BJ (cell line): ENCODE data around the gene BCKDHA. TPM values are rescaled to one million over a fixed set of nuclear protein-coding genes. Genes with fewer than 3 reads are reported as not detected.
A peak's percentile ranks its signal among the peaks of the same experiment; 100 is the strongest.
"Not testable (repeated sequence)": the region's sequence is repeated elsewhere in the genome, so short reads cannot be mapped to it uniquely, and the experiment has no call there.

Experiments used
- CTCF ChIA-PET: fragments of 350-600 bp; formaldehyde crosslinking; extraction: SDS; loops from one replicate; lab custom pipeline; 2021; ENCODE audit warnings: antibody characterized with exemption, inconsistent platforms; lab: Yijun Ruan, JAX
- POLR2A ChIA-PET: fragments of 300-600 bp; sonication (Branson Sonifier 250); formaldehyde crosslinking; extraction: SDS; loops from one replicate; lab custom pipeline; 2021; ENCODE audit warnings: antibody characterized with exemption; lab: Charles Lee
- DNase-seq: peaks from one replicate; pipeline ENCODE4 v3.0.0-alpha.2; 2011; ENCODE audit warnings: low read depth
- H3K27me3 ChIP-seq: 2 replicates; pipeline ENCODE4 v1.6.0; 2011; ENCODE audit warnings: low read length; ENCODE audit not compliant: control insufficient read depth, insufficient read depth
- H3K36me3 ChIP-seq: 2 replicates; pipeline ENCODE4 v1.5.1; 2011; ENCODE audit warnings: low read length; ENCODE audit not compliant: control insufficient read depth, insufficient read depth
- H3K4me3 ChIP-seq: 2 replicates; pipeline ENCODE4 v1.5.1; 2011; ENCODE audit warnings: low read depth, mild to moderate bottlenecking, control low read depth, low read length
- polyA plus RNA-seq: library from polyadenylated mRNA; depleted of rRNA; stranded (reverse); fragments of >200 nt; gene quantifications from 2 replicates; pipeline ENCODE4 v1.2.3, GENCODE V29; 2011
- TF ChIP-seq, protein P1 (sequence below): IDR thresholded peaks from 2 replicates; pipeline ENCODE4 v1.5.1; 2011; ENCODE audit warnings: low read depth, mild to moderate bottlenecking, control low read depth, inconsistent platforms, low read length, moderate library complexity; ENCODE audit not compliant: insufficient read depth

BCKDHA gene
- polyA plus RNA-seq, 1 experiment: 24.2 TPM

DNA sequence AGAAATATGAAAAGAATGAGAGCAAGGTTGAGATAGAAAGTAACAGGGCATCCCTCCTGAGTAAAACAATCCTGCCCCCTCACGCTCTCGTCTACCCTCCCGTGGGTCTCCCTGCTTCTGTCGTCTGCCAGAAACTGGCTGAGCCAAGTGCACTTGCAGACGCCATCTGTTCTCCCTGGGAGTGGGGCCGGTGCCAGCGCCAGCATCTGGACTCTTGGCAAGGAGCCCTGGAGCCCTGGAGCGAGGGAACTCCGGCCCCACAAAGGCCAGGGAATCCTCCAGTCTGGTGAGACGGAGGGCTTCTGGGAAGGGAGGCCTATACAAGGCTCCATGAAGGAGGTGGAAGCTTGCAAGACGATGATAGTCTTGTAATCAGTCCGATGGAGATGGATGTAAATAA, 23.6 kb upstream of the BCKDHA start:
- TF ChIP-seq, protein P1, sequence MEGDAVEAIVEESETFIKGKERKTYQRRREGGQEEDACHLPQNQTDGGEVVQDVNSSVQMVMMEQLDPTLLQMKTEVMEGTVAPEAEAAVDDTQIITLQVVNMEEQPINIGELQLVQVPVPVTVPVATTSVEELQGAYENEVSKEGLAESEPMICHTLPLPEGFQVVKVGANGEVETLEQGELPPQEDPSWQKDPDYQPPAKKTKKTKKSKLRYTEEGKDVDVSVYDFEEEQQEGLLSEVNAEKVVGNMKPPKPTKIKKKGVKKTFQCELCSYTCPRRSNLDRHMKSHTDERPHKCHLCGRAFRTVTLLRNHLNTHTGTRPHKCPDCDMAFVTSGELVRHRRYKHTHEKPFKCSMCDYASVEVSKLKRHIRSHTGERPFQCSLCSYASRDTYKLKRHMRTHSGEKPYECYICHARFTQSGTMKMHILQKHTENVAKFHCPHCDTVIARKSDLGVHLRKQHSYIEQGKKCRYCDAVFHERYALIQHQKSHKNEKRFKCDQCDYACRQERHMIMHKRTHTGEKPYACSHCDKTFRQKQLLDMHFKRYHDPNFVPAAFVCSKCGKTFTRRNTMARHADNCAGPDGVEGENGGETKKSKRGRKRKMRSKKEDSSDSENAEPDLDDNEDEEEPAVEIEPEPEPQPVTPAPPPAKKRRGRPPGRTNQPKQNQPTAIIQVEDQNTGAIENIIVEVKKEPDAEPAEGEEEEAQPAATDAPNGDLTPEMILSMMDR: no peak
- peak; percentile 71 for DNase-seq
- no peak overlapping the region for H3K4me3 ChIP-seq
- POLR2A ChIA-PET: no interaction called here
- H3K27me3 ChIP-seq: no peaks in the 10 kb centered on the region
- peaks cover 1% of the 10 kb centered on the region; the same call in 1 of the 2 replicates for H3K36me3 ChIP-seq
- CTCF ChIA-PET: no interaction called here

- no peak for DNase-seq
- ChIA-PET POLR2A (interaction anchor here (0.9 kb wide), 1 partner anchor 12 kb away, joined by 10 read pairs; no protein-coding TSS in a partner anchor), CTCF (interaction anchor here (1.4 kb wide), 1 partner anchor 9 kb away, joined by 3 read pairs; no protein-coding TSS in a partner anchor)
- no peaks in the 10 kb centered on the region for H3K27me3 ChIP-seq
- peak within 1 kb of the TSS; percentile 50 for H3K4me3 ChIP-seq
- TF ChIP-seq, protein P1: no peak
- H3K36me3 ChIP-seq: peaks cover 1% of the 10 kb centered on the region; the same call in 1 of the 2 replicates
Measured at GRCh38 chr19:41376241-41376997, 21.2 kb upstream of the BCKDHA start, which contains the start of gene TMEM91. TMEM91 (plus strand) TSS chr19:41376533; CDS start chr19:41378310, 1,777 bp downstream.

DNA sequence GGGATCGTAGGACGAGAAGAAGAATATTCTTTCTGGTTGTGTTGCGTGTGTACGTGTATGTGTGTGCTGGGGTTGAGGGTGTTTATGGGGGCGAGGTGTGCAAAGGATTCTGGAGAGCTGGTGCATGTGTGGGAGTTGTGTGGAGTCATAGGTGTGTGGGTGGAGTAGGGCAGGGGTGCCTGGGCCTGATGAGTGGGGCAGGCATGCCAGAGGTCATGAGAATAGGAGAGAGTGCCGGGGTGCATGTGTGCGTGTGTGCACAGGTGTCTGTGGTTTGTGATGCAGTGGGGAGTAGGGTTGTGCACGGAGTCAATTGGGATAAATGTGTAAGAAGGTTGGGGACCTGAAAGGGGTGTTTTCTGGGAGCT, 20.6 kb upstream of the BCKDHA start:
- H3K4me3 ChIP-seq: peak overlapping the region; percentile 50
- ChIA-PET POLR2A (interaction anchor here (0.9 kb wide), 1 partner anchor 12 kb away, joined by 10 read pairs; no protein-coding TSS in a partner anchor), CTCF (interaction anchor here (1.4 kb wide), 1 partner anchor 9 kb away, joined by 3 read pairs; no protein-coding TSS in a partner anchor)
- TF ChIP-seq, protein P1: no peak
- DNase-seq: no peak
- peaks cover 1% of the 10 kb centered on the region; the same call in 1 of the 2 replicates for H3K36me3 ChIP-seq
- H3K27me3 ChIP-seq: no peaks in the 10 kb centered on the region

DNA sequence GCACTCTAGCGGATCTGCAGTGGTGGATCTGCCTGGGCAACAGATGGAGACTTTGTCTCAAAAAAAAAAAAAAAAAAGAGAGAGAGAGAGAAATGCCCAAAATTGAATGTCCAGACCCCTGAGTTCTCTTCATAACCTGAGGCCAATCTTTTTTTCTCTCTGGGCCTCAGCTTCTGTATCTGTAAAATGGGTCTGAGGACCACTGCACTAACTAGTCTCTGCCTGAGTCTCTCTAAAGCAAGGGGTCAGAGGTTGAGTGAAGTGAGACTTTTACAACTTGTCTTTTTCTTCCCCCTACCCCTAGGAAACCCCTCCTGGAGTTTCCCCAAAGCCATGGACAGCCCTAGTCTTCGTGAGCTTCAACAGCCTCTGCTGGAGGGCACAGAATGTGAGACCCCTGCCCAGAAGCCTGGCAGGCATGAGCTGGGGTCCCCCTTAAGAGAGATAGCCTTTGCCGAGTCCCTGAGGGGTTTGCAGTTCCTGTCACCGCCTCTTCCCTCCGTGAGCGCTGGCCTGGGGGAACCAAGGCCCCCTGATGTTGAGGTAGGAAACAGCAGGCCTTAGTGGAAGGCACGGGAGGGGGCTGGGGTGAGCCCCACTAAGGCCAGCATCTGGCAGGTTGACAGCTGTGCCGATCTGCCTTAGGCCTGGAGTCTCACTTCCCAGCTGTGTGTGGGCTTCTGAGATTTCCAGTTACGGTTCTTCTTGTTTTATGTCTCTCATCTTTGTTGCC, 19.5 kb upstream of the BCKDHA start:
- ChIA-PET CTCF (interaction anchor here (0.6 to 1.5 kb wide), 2 partner anchors 16 to 661 kb away, joined by 3 read pairs; partner anchors contain the start of gene ITPKC), POLR2A (interaction anchor here (0.6 kb wide), 1 partner anchor 703 kb away, joined by 11 read pairs; no protein-coding TSS in a partner anchor)
- peaks cover 5% of the 10 kb centered on the region for H3K36me3 ChIP-seq
- H3K4me3 ChIP-seq: no peak overlapping the region
- no peak for DNase-seq
- H3K27me3 ChIP-seq: no peaks in the 10 kb centered on the region
- TF ChIP-seq, protein P1: 0 out of 2 replicates have a peak, but pooled peaks have one; percentile 23

GRCh38 chr19:41381536-41381935, 16.1 kb upstream of the BCKDHA start:
- peaks cover 13% of the 10 kb centered on the region for H3K36me3 ChIP-seq
- H3K4me3 ChIP-seq, H3K27me3 ChIP-seq, DNase-seq: not testable (repeated sequence)
- ChIA-PET CTCF (interaction anchor here (1.3 kb wide), 1 partner anchor 24 kb away, joined by 4 read pairs; no protein-coding TSS in a partner anchor), POLR2A (interaction anchor here (1.4 kb wide), 1 partner anchor 18 kb away, joined by 4 read pairs; the partner anchor contains the start of gene B9D2)
